Stimulated activated effector memory CD8-positive, alpha-beta T cell treated with anti-CD3 and anti-CD28 coated beads, Interleukin-12 subunit alpha, Interleukin-12 subunit beta, amount 100 ng/mL, for 72 hours (primary cell): Measurements from ENCODE around the gene TOM1L2.
"Not testable (repeated sequence)": the region's sequence is repeated elsewhere in the genome, so short reads cannot be mapped to it uniquely, and the experiment has no call there.

ENCODE experiments used
- ATAC-seq: fragments of 150-1000 bp; cut with Tn5 transposase; 2 replicates; pipeline ENCODE4 v1.10.0; 2021
- DNase-seq, 2 donors: peaks; one replicate each; pipeline ENCODE4 v3.0.0; 2021 to 2022; ENCODE audit warnings: low spot score in 2 of 2
- H3K27ac Mint-ChIP-seq: one replicate; pipeline ENCODE4 v1.8.0; 2022; ENCODE audit warnings: mild to moderate bottlenecking, mixed read lengths
- H3K36me3 Mint-ChIP-seq: one replicate; pipeline ENCODE4 v1.8.0; 2022; ENCODE audit warnings: mild to moderate bottlenecking, mixed read lengths
- H3K4me1 Mint-ChIP-seq: one replicate; pipeline ENCODE4 v1.8.0; 2022; ENCODE audit warnings: mixed read lengths
- H3K4me3 Mint-ChIP-seq: one replicate; pipeline ENCODE4 v1.8.0; 2022; ENCODE audit warnings: mild to moderate bottlenecking, mixed read lengths
- H3K9me3 Mint-ChIP-seq: one replicate; pipeline ENCODE4 v1.8.0; 2022; ENCODE audit warnings: mixed read lengths

The TOM1L2 gene

DNA sequence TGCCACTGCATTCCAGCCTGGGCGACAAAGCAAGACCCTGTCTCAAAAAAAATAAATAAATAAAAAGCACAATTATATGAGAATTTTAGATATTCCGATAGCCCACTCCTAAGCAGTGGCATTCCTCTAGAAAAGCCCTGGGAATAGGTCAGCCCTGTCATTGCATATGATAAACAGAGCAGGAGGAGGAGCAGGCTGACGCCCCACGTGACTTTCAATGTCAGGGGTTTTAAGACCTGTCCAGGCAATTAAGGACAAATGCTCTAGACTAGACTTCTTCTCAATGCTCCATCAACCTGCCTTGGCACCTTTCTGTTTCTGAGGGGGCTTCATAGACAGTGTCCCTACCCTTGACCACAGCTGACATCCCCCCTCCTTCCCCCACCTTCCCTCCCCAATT lies 7.5 kb downstream of the TOM1L2 start:
- Mint-ChIP-seq H3K27ac (no peak overlapping the region), H3K4me1 (peaks cover 61% of the 10 kb centered on the region), H3K36me3 (peaks cover 11% of the 10 kb centered on the region), H3K4me3 (no peak overlapping the region), H3K9me3 (no peaks in the 10 kb centered on the region)
- DNase-seq (no peak), ATAC-seq (no peak)

DNA sequence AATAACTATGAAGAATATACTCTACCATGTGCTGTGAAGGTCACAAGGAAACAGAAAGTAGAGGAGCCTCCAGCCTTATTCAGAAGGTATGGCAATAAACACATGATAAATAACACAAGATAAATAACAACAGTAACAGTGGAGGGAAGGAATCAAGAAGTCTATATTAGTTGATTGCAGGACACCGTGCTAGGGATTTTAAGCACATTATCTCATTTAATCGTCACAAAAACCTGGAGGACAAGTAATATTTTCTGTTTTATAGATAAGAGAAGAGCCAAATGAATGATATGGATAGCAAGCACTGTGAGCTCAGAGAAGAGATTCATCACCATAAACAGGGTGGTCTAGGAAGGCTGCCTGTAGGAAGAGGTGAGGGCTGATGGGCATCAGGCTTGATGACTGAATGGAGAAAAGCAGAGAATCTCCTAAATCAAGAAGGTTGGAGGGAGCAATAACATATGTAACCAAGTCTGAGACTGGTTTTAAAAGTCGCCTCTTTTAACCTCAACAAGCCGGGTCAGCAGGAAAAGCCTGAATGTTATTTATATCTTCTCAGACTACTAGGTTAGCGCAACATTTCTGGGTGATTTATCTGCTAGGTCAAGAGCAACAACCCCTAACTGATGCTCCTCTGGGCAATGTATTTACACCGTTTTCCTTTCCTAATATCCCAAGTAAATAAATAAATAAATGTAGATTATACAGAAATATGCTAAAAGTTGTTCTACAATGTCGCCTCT lies 8.3 kb downstream of the TOM1L2 start:
- Mint-ChIP-seq H3K27ac (no peak overlapping the region), H3K9me3 (no peaks in the 10 kb centered on the region), H3K36me3 (peaks cover 14% of the 10 kb centered on the region), H3K4me1 (peaks cover 61% of the 10 kb centered on the region), H3K4me3 (no peak overlapping the region)
- DNase-seq (no peak), ATAC-seq (no peak)

DNA sequence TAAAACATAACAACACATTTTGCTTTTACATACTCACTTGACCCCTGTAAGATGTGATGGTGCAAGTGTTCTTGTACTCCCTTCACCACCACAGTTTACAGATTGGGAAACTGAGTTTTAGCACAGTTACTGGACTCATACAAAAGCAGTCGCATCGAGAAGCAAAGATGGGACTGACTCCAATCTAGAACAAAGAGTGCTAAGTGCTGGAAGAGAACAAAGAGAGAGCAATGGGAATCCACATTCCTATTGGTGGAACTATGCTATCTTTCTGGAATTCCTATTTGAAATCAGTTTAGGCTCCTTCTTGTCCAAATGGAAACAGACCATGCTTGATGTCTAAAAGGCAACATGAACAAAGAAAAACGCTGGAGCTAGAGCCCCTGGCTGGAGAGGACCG lies 9.1 kb downstream of the TOM1L2 start:
- ATAC-seq: no peak
- no peak overlapping the region for H3K27ac Mint-ChIP-seq
- H3K4me1 Mint-ChIP-seq: peaks cover 65% of the 10 kb centered on the region
- H3K9me3 Mint-ChIP-seq: no peaks in the 10 kb centered on the region
- DNase-seq: no peak
- no peak overlapping the region for H3K4me3 Mint-ChIP-seq
- peaks cover 18% of the 10 kb centered on the region for H3K36me3 Mint-ChIP-seq

DNA sequence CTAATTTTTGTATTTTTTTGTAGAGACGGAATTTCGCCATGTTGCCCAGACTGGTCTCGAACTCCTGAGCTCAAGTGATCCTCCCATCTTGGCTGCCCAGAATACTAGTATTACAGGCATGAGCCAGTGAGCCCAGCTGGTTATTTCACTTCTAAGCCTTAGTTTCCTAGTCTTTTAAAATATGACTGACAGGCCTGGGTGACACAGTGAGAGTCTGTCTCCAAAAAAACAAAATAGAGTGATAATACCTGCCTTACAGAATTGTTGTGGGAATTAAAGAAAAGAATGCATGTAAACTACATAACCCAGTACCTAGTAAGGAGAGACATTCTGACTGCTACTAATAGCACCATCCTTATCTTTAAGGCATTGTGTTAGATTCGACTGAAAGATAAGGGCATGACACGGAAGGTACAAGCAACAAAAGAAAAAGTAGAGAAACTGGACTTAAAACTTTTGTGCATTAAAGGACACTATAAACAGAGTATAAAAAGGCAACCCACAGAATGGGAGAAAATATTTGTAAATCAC lies 11.6 kb downstream of the TOM1L2 start:
- peaks cover 54% of the 10 kb centered on the region for H3K4me1 Mint-ChIP-seq
- H3K4me3 Mint-ChIP-seq: peak overlapping the region; percentile 73

DNA sequence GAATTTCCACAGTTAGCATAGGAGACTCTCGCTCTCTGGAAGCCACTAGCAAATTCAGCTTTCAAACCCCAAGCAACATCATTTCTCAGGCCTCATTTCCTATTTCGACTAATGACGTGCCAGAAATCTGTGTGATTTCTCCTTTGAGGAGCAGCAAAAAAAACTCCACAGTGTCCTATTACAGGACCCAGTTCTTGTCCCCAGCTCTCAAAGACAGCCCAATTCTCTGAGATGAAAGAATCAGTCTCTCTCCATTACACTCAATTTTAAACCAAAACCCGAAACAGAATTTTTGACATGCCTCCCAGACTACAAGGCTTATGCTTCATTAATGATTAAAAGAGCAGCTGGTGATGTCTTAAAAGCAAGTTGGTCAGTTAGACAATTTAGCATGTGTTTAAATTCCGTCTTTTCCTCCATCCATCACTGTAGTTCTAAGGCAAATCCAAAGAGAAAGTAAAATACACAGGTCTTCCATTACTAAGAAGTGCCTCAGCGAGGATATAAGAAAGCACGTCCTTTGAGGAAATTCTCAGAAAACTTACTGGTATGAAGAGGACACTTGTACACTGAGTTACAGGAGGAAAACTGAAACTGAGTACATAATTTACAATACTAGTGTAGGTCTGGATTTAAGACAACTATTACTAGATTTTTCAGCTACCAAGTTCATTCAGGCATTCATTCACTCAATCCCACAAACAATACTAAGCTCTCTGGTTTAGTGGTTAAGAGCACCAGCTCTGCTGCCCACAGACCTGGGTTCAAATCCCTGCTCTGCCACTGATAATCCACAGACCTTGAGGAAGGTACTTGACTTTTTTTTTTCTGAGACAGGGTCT lies 12.5 kb downstream of the TOM1L2 start:
- DNase-seq (peak; percentile 20 to 69), ATAC-seq (peak; percentile 64)
- Mint-ChIP-seq H3K9me3 (no peaks in the 10 kb centered on the region), H3K36me3 (peaks cover 29% of the 10 kb centered on the region), H3K27ac (peak overlapping the region; percentile 99), H3K4me1 (peaks cover 51% of the 10 kb centered on the region), H3K4me3 (peak overlapping the region; percentile 73)

More for the DNA sequence above, 11.6 kb downstream of the TOM1L2 start:
- ATAC-seq: no peak
- no peak for DNase-seq
- no peaks in the 10 kb centered on the region for H3K9me3 Mint-ChIP-seq
- H3K27ac Mint-ChIP-seq: peak overlapping the region; percentile 99
- H3K36me3 Mint-ChIP-seq: peaks cover 20% of the 10 kb centered on the region

DNA sequence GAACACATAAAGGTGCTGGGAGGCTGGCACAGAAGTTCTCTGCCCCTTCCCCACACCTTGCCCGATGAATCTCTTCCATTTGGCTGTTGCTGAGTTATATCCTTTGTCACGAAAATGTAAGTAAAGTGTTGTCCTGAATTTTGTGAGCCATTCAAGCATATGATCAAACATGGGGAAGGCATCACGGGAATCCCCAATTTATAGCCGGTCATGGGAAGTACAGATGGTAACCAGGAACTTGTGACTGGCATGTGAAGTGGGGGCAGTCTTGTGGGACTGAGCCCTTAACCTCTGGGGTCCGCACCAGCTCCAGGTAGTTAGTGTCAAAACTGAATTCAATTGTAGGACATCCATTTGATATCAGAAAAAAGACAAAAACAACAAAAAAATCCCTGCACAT lies 13.2 kb downstream of the TOM1L2 start:
- ATAC-seq: no peak
- Mint-ChIP-seq H3K27ac (peak overlapping the region; percentile 99), H3K4me3 (peak overlapping the region; percentile 73), H3K36me3 (peaks cover 29% of the 10 kb centered on the region), H3K9me3 (no peaks in the 10 kb centered on the region), H3K4me1 (peaks cover 52% of the 10 kb centered on the region)
- DNase-seq: no peak

DNA sequence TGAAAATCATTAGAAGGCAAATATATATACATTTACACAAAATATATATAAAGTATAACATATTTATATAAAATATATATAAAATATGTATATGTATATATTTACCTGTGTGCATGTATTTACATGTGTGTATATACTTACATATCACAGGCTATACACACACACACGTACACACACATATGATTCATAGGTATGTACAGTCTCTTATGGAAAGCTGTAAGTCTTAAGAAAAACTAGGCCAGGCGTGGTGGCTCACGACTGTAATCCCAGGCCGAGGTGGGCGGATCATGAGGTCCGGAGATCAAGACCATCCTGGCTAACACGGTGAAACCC lies 14.7 kb downstream of the TOM1L2 start:
- Mint-ChIP-seq H3K4me3 (peak overlapping the region; percentile 73), H3K27ac (peak overlapping the region; percentile 99), H3K36me3 (peaks cover 29% of the 10 kb centered on the region), H3K9me3 (no peaks in the 10 kb centered on the region), H3K4me1 (peaks cover 45% of the 10 kb centered on the region)
- ATAC-seq: no peak
- DNase-seq: no peak

DNA sequence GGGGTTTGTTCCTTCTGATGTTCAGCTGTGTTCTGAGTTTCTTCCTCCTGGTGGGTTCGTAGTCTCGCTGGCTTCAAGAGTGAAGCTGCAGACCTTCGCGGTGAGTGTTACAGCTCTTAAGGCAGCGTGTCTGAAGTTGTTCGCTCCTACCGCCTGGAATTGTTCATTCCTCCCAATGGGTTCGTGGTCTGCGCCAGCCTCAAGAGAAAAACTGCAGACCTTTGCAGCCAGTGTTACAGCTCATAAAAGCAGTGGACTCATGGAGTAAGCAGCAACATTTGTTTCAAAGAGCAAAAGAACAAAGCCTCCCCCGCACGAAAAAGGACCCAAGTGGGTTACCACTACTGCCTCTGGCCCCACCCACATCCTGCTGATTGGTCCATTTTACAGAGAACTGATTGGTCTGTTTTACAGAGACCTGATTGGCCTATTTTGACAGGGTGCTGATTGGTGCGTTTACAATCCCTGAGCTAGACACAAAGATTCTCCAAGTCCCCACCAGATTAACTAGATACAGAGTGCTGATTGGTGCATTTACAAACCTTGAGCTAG lies 16.3 kb downstream of the TOM1L2 start:
- H3K4me1 Mint-ChIP-seq: peaks cover 41% of the 10 kb centered on the region
- DNase-seq, H3K9me3 Mint-ChIP-seq, ATAC-seq, H3K27ac Mint-ChIP-seq, H3K4me3 Mint-ChIP-seq: not testable (repeated sequence)
- H3K36me3 Mint-ChIP-seq: peaks cover 29% of the 10 kb centered on the region

DNA sequence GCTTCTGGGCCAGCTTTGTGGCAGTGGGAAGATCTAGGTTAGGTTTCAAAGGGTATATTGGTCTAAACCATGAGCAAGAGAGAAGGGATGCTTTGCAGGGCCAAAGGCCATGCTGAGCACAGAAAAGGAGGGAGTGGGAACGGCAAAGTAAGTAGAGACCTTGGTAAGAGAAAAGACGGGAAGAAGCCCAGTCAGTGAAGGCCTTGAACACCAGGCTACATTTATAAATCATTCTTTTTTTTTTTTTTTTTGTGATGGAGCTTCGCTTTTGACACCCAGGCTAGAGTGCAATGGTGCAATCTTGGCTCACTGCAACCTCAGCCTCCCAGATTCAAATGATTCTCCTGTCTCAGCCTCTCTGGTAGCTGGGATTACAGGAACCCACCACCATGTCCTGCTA lies 18.1 kb downstream of the TOM1L2 start:
- DNase-seq (no peak), ATAC-seq (no peak)
- Mint-ChIP-seq H3K4me3 (no peak overlapping the region), H3K4me1 (peaks cover 29% of the 10 kb centered on the region), H3K27ac (no peak overlapping the region), H3K36me3 (peaks cover 15% of the 10 kb centered on the region), H3K9me3 (no peaks in the 10 kb centered on the region)

DNA sequence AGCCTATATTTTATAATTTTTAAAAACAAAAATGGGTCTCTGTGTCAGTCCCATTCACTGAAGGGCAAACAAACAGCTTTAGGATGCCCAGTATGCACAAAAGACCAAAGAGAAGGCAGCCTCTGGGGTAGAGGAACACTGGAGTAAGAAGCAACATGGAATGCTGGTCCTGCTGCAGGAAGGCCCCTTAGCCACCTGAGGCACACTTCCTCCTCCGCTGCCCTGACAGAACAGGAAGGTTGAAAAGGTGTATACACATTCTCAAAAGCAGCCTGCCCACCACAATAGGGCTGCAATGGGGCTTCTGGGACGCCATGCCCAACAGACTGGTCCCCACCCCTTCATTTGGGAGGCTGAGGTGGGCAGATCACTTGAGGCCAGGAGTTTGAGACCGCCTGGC lies 19.5 kb downstream of the TOM1L2 start:
- Mint-ChIP-seq H3K36me3 (peaks cover 9% of the 10 kb centered on the region), H3K9me3 (no peaks in the 10 kb centered on the region), H3K4me1 (peaks cover 25% of the 10 kb centered on the region), H3K4me3 (no peak overlapping the region), H3K27ac (no peak overlapping the region)
- DNase-seq (no peak), ATAC-seq (no peak)

DNA sequence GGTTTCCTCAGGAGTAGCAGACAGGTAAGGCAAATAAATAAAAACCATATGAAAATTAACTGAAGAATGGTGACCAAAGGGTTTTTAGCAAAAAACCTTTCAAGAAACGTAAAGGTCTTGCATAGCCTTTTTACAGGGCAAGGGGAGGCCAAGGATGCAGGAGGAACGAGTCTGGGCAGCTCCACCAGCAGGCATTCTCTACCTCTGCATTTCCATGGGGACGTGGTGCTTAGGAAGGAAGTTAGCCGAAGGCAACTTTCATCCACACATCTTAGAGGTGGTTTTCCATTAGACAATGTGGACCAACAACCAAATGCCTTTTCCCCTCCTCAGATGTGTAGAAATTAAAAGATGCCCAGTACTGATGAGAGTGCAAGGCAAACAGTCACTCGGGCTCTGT lies 20.7 kb downstream of the TOM1L2 start:
- Mint-ChIP-seq H3K36me3 (peaks cover 9% of the 10 kb centered on the region), H3K9me3 (no peaks in the 10 kb centered on the region), H3K4me3 (no peak overlapping the region), H3K4me1 (peaks cover 19% of the 10 kb centered on the region), H3K27ac (no peak overlapping the region)
- DNase-seq (no peak), ATAC-seq (no peak)

DNA sequence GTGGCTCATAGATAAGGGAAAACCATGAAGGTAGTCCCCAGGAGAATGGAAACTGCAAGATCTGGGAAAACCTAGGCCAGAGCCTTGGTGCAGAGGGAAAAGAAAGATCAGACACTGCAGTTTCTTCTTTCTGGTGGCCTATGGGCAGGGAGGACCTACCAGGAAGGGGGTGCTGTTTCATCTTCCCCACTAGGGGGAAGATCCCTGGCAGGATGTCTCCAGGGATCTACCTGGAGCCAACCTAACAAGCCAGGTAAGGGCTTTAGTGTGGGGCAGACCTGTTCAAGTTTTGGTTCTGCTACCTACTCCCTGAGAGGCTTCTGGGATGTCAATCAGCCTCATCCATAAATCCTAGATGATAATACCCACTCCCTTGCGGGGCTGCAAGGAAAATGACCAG lies 21.4 kb downstream of the TOM1L2 start:
- H3K27ac Mint-ChIP-seq: peak overlapping the region; percentile 32
- no peak overlapping the region for H3K4me3 Mint-ChIP-seq
- peaks cover 9% of the 10 kb centered on the region for H3K36me3 Mint-ChIP-seq
- H3K9me3 Mint-ChIP-seq: no peaks in the 10 kb centered on the region
- ATAC-seq (no peak), DNase-seq (no peak)
- H3K4me1 Mint-ChIP-seq: peaks cover 19% of the 10 kb centered on the region

DNA sequence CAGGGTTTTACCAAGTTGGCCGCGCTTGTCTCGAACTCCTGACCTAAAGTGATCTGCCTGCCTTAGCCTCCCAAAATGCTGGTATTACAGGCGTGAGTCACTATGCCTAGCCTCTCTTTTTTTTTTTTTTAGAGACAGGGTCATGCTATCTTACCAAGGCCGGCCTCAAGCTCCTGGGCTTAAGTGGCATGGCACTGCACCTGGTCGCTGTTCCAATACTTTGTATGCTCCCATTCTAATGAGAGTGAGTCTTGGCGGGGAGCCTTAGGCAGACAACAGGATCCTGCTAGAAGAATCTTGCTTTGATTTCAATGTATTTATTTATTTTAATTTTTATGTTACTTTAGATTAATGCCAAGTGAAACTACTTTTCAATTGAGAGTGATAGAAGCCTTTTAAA lies 21.9 kb downstream of the TOM1L2 start:
- no peak for ATAC-seq
- DNase-seq: no peak
- Mint-ChIP-seq H3K4me1 (peaks cover 19% of the 10 kb centered on the region), H3K4me3 (no peak overlapping the region), H3K9me3 (no peaks in the 10 kb centered on the region), H3K27ac (peak overlapping the region; percentile 32), H3K36me3 (peaks cover 6% of the 10 kb centered on the region)

DNA sequence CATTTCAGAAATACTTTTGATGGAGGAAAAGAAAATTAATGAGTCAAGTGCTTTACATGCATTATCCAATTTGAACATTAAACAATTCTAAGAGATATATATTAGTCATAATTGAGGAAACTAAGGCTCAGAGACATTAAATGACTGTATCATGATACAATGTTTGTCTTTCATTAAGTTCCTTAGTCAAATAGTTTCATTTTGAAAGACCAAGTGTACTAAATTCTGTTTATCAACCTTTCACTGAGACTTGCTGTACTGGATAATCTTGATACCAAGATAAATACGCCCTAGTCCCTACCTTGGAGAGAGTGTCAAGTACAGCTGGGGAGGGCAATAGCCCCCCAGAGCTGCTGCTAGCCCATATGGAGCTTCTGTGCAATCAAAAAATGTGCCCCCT lies 24.2 kb downstream of the TOM1L2 start:
- no peaks in the 10 kb centered on the region for H3K36me3 Mint-ChIP-seq
- peak; percentile 73 for ATAC-seq

DNA sequence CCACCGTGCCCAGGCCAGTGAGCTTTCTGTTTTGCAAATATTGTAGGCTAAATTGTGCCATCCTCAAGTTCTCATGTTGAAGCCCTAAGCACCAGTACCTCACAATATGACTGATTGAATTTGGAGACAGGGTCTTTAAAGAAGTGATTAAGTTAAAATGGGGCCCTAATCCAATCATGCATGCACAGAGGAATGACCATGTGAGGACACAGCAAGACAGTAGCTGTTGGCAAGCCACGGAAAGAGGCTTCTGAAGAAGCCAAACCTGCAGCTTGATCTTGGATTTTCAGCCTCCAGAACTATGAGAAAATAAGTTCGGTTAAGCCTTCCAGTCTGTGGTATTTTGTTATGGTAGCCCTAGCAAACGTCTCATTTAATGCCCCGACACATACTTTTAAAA lies 24.9 kb downstream of the TOM1L2 start:
- Mint-ChIP-seq H3K4me1 (peaks cover 27% of the 10 kb centered on the region), H3K4me3 (no peak overlapping the region), H3K9me3 (no peaks in the 10 kb centered on the region), H3K36me3 (no peaks in the 10 kb centered on the region), H3K27ac (no peak overlapping the region)
- ATAC-seq: no peak
- DNase-seq: no peak

More for the DNA sequence above, 24.2 kb downstream of the TOM1L2 start:
- DNase-seq: no peak
- H3K27ac Mint-ChIP-seq: peak overlapping the region; percentile 37
- H3K4me3 Mint-ChIP-seq: no peak overlapping the region
- no peaks in the 10 kb centered on the region for H3K9me3 Mint-ChIP-seq
- peaks cover 26% of the 10 kb centered on the region for H3K4me1 Mint-ChIP-seq
